Stimulated activated CD8-positive, alpha-beta memory T cell treated with anti-CD3 and anti-CD28 coated beads, Interleukin-15, amount 100 ng/mL, for 24 hours (primary cell): ENCODE measurements around the gene STYXL2.

ENCODE experiments used
- DNase-seq: peaks from one replicate; pipeline ENCODE4 v3.0.0-alpha.2; 2020; ENCODE audit warnings: low read depth

The STYXL2 gene

GRCh38 chr1:167110586-167110985, 16.7 kb downstream of the STYXL2 start:
- DNase-seq, result no peak

GRCh38 chr1:167111868-167112709, 18.2 kb downstream of the STYXL2 start:
- no peak for DNase-seq

GRCh38 chr1:167114725-167115124, 20.9 kb downstream of the STYXL2 start:
- no peak for DNase-seq

- DNase-seq, result no peak
Observed at GRCh38 chr1:167115655-167116054, 21.8 kb downstream of the STYXL2 start.

- no peak for DNase-seq
Observed at GRCh38 chr1:167116174-167116573, 22.3 kb downstream of the STYXL2 start.

DNA sequence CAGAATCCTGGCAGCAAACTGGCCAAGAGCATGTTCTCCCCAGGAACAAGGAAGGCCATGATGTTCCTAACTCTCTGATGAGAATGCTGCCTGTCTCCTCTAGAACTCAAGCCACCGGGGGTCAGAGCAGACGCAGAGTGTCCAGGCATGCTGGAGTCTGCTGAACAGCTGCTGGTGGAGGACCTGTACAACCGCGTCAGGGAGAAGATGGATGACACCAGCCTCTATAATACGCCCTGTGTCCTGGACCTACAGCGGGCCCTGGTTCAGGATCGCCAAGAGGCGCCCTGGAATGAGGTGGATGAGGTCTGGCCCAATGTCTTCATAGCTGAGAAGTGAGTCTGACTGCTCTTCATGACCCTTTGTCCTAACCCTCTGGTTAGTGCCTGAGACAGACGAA, 23.4 kb downstream of the STYXL2 start:
- no peak for DNase-seq

DNA sequence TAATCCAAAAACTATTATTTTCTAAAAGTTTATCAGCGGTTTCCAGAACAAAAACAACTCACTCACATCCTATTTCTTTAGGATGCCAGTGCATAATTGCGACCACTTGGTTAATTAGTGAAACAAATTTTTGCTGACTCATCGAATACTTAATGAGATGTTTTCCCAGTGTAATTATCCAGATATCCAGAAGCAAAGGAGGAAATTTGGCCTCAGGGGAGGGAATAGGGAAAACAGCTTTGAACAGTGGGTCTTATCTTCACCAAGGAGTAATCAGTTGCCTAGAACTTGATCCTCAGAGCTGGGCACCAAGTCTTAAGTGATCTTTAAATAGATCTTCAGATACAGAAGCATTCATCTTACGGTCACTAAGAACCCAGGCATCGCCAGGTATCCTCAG, 24.3 kb downstream of the STYXL2 start:
- DNase-seq, result no peak

- DNase-seq, result no peak
Observed at GRCh38 chr1:167119696-167120095, 25.8 kb downstream of the STYXL2 start.

DNA sequence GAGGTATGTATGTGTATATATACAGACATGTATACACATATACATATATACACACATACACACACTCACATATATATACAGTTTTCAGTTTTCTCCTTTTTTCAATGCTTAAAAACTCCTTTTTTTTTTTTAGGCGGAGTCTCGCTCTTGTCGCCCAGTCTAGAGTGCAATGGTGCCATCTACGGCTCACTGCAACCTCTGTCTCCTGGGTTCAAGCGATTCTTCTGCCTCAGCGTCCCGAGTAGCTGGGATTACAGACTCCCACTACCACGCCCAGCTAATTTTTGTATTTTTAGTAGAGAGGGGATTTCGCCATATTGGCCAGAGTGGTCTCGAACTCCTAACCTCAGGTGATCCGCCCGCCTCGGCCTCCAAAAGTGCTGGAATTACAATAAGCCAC, 27.0 kb downstream of the STYXL2 start:
- no peak for DNase-seq

GRCh38 chr1:167121375-167122120, 27.7 kb downstream of the STYXL2 start:
- DNase-seq, result peak; percentile 2

DNA sequence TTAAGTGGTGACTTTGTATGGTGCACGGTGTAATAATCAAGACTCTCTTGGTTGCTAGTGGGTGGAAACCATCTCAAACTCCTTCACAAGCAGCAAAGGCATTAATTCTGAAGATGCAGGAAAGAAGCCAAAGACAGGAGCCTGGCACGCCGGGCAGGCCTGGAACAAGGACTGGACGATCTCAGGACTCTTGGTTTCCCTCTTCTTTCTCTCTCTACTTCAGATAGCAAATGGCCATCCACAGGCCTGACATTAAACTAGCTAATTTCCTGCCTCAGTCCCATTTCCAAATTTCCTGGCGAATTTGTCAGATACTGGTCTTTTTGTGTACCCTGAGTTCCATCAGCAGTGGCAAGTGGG, 28.2 kb downstream of the STYXL2 start:
- DNase-seq, result no peak

DNA sequence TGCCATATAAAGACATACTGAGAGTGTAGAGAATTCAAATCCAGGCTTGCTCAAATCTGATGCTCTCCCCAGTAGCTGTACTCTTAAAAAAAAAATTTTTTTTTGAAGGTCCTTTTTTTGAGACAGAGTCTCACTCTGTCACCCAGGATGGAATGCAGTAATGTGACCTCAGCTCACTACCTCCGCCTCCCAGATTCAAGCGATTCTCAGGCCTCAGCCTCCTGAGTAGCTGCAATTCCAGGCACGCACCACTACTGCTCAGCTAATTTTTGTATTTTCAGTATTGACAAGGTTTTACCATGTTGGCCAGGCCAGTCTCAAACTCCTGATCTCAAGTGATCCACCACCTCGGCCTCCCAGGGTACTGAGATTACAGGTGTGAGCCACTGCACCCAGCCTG, 28.7 kb downstream of the STYXL2 start:
- DNase-seq, result no peak

DNA sequence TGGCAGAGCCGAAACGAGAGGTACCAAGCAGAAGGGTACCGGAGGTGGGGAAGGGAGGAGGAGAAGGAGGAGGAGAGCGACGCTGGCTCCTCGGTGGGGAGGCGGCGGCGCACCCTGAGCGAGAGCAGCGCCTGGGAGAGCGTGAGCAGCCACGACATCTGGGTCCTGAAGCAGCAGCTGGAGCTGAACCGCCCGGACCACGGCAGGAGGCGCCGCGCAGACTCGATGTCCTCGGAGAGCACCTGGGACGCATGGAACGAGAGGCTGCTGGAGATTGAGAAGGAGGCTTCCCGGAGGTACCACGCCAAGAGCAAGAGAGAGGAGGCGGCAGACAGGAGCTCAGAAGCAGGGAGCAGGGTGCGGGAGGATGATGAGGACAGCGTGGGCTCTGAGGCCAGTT, 32.4 kb downstream of the STYXL2 start:
- no peak for DNase-seq

DNA sequence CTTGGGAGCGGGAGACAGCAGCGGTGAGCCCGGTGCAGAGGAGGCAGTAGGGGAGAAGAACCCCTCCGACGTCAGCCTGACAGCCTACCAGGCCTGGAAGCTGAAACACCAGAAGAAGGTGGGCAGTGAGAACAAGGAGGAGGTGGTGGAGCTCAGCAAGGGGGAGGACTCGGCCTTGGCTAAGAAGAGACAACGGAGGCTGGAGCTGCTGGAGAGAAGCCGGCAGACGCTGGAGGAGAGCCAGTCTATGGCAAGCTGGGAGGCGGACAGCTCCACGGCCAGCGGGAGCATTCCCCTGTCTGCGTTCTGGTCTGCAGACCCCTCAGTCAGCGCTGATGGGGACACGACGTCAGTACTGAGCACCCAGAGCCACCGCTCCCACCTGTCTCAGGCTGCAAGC, 32.9 kb downstream of the STYXL2 start:
- no peak for DNase-seq

DNA sequence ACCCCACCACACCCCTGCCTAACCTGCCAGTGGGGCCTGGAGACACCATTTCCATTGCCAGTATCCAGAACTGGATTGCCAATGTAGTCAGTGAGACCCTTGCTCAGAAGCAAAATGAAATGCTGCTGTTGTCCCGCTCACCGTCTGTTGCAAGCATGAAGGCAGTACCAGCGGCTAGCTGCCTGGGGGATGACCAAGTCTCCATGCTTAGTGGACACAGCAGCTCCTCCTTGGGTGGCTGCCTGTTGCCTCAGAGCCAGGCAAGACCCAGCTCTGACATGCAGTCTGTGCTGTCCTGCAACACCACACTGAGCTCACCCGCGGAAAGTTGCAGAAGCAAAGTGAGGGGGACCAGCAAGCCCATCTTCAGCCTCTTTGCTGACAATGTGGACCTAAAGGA, 33.4 kb downstream of the STYXL2 start:
- DNase-seq, result no peak

DNA sequence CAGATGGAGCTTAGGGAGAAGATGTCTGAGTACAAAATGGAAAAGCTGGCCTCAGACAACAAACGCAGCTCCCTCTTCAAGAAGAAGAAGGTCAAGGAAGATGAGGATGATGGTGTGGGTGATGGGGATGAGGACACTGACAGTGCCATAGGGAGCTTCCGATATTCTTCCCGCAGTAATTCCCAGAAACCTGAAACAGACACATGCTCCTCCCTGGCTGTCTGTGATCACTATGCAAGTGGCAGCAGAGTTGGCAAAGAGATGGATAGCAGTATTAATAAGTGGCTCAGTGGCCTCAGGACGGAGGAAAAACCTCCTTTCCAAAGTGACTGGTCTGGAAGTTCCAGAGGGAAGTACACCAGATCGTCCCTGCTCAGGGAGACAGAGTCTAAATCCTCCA, 33.8 kb downstream of the STYXL2 start:
- DNase-seq, result no peak

GRCh38 chr1:167128261-167129227, 34.7 kb downstream of the STYXL2 start:
- DNase-seq, result no peak

DNA sequence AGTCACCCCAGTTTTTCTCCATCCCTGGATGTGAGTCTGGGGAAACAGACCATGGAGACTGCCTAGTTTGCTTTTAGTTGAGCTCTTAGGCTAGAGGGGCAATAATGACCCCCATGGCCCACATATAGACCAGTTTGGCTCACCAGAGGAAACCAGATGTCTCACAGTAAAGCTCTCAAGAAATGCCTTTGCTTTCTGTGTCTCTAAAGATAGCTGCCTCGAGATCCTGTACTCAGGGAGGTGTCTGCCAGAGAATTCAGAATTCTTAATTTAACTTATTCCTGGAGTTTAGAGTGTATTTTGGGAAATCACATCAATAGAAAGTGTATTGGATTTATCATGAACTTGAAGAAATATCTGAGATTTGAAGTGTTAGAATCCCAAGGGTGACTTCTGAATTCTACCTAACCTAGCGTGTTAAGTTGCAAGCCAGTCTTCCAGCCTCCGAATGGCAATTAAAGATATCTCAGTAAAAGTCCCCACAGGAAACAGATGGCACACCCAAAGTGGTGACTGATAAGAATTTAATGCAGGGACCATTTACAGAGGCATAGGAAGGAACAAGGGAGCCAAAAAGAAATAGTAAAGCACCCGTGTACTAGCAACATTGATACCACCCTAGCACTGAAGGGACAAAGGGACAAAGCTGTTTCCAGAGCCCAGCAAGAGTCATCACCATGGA, 37.1 kb downstream of the STYXL2 start:
- DNase-seq, result no peak

DNA sequence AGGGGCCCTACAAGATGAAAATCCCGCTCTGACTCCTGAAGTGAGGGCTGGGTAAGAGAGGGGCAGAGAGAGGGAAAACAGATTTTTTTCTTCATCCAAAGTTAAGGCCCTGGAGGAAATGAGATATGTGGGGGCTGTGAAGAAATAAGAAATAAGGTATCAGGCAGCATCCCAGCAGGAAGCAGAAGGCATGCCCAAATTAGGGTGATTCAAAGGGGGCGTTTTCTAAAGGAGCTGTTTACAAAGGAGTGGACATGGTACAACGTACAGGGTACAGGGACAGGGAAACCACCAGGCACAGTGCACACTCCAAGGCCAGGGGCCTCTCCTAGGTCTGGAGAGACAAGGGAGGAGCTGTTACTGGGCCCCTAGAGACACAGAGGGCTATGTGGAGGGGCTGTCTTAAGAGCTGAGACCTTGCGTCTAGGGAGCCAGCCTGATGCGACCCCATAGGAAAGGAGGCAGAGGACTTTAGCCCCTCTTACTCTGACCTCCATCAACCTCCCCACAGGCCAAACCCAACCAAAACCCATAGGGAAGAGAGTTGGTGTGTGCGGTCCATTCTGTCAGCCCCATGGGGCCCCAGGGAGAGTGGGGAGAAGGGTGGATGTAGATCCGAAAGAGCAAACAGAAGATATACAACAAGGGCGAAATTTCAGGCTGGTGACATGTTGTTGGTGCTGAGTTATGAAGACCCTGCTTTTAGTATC, 38.6 kb downstream of the STYXL2 start:
- DNase-seq, result no peak

GRCh38 chr1:167135281-167135840, 41.5 kb downstream of the STYXL2 start:
- DNase-seq, result no peak

GRCh38 chr1:167136191-167136614, 42.3 kb downstream of the STYXL2 start:
- no peak for DNase-seq
